ENCODE data around the gene TNFRSF14.

GRCh38 chr1:2574350-2574749, 18.2 kb downstream of the TNFRSF14 start:
- TF ChIP-seq, protein P1, sequence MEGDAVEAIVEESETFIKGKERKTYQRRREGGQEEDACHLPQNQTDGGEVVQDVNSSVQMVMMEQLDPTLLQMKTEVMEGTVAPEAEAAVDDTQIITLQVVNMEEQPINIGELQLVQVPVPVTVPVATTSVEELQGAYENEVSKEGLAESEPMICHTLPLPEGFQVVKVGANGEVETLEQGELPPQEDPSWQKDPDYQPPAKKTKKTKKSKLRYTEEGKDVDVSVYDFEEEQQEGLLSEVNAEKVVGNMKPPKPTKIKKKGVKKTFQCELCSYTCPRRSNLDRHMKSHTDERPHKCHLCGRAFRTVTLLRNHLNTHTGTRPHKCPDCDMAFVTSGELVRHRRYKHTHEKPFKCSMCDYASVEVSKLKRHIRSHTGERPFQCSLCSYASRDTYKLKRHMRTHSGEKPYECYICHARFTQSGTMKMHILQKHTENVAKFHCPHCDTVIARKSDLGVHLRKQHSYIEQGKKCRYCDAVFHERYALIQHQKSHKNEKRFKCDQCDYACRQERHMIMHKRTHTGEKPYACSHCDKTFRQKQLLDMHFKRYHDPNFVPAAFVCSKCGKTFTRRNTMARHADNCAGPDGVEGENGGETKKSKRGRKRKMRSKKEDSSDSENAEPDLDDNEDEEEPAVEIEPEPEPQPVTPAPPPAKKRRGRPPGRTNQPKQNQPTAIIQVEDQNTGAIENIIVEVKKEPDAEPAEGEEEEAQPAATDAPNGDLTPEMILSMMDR (IDR thresholded peaks at IDR 0.05 in 4 of 5, conservative IDR thresholded peaks at IDR 0.05 in 1 of 5), result no peak
- no peak for TF ChIP-seq POLR2A (IDR thresholded peaks at IDR 0.05)
